H9 (cell line): ENCODE results near the gene ASTL. TPM values are rescaled to one million over a fixed set of nuclear protein-coding genes. Genes with fewer than 3 reads are reported as not detected.

Experiments
- DNase-seq: peaks from one replicate; pipeline ENCODE4 v3.0.0-alpha.2; 2017
- H2AFZ ChIP-seq: one replicate; pipeline ENCODE4 v1.6.1; 2013; ENCODE audit warnings: mild to moderate bottlenecking, low read length, control low read depth, moderate library complexity
- H2AK5ac ChIP-seq: 2 replicates; pipeline ENCODE4 v1.6.1; 2013; ENCODE audit warnings: low read length, control low read depth, mixed read lengths; ENCODE audit not compliant: insufficient read length
- H2BK120ac ChIP-seq: one replicate; pipeline ENCODE4 v1.6.1; 2013; ENCODE audit warnings: low read depth, mild to moderate bottlenecking, low read length, control low read depth, inconsistent platforms; ENCODE audit not compliant: poor library complexity, severe bottlenecking
- H2BK12ac ChIP-seq: 2 replicates; pipeline ENCODE4 v1.6.1; 2013; ENCODE audit warnings: low read length, control low read depth, mixed read lengths, low read depth; ENCODE audit not compliant: insufficient read length
- H2BK15ac ChIP-seq: 2 replicates; pipeline ENCODE4 v1.6.1; 2013; ENCODE audit warnings: low read depth, low read length, control low read depth
- H2BK20ac ChIP-seq: one replicate; pipeline ENCODE4 v1.6.1; 2013; ENCODE audit warnings: low read depth, mild to moderate bottlenecking, low read length, control low read depth, inconsistent platforms; ENCODE audit not compliant: poor library complexity, severe bottlenecking
- H2BK5ac ChIP-seq: 2 replicates; pipeline ENCODE4 v1.6.1; 2013; ENCODE audit warnings: low read length, control low read depth, mixed read lengths; ENCODE audit not compliant: insufficient read length
- H3K14ac ChIP-seq: 2 replicates; pipeline ENCODE4 v1.6.1; 2013; ENCODE audit warnings: low read length, control low read depth; ENCODE audit not compliant: insufficient read depth
- H3K18ac ChIP-seq: 2 replicates; pipeline ENCODE4 v1.6.1; 2013; ENCODE audit warnings: low read depth, mild to moderate bottlenecking, mixed read lengths, low read length, control low read depth; ENCODE audit not compliant: insufficient read length
- H3K23ac ChIP-seq: 2 replicates; pipeline ENCODE4 v1.6.1; 2013; ENCODE audit warnings: low read length, control low read depth, mixed read lengths, low read depth; ENCODE audit not compliant: insufficient read length
- H3K23me2 ChIP-seq: 2 replicates; pipeline ENCODE4 v1.6.1; 2013; ENCODE audit warnings: low read depth, mild to moderate bottlenecking, mixed read lengths, low read length, control low read depth; ENCODE audit not compliant: insufficient read length, poor library complexity, severe bottlenecking
- H3K27ac ChIP-seq: 2 replicates; pipeline ENCODE4 v1.5.1; 2013; ENCODE audit warnings: low read length, control low read depth, mixed read lengths, low read depth; ENCODE audit not compliant: insufficient read length
- H3K27me3 ChIP-seq: 2 replicates; pipeline ENCODE4 v1.6.1; 2013; ENCODE audit warnings: low read length, control low read depth, inconsistent platforms; ENCODE audit not compliant: insufficient read depth
- H3K4ac ChIP-seq: 2 replicates; pipeline ENCODE4 v1.6.1; 2013; ENCODE audit warnings: low read depth, mild to moderate bottlenecking, control low read depth, inconsistent platforms, low read length, moderate library complexity
- H3K4me1 ChIP-seq: 2 replicates; pipeline ENCODE4 v1.6.1; 2013; ENCODE audit warnings: low read length, control low read depth, inconsistent platforms; ENCODE audit not compliant: insufficient read depth
- H3K4me2 ChIP-seq: 2 replicates; pipeline ENCODE4 v1.6.1; 2013; ENCODE audit warnings: low read length, control low read depth, mixed read lengths; ENCODE audit not compliant: insufficient read length, insufficient read depth
- H3K56ac ChIP-seq: 2 replicates; pipeline ENCODE4 v1.6.1; 2013; ENCODE audit warnings: low read depth, mild to moderate bottlenecking, mixed read lengths, low read length, control low read depth; ENCODE audit not compliant: insufficient read length
- H3K79me1 ChIP-seq: 2 replicates; pipeline ENCODE4 v1.6.1; 2013; ENCODE audit warnings: low read depth, mild to moderate bottlenecking, moderate library complexity, low read length, control low read depth, inconsistent platforms; ENCODE audit not compliant: insufficient read depth, poor library complexity, severe bottlenecking
- H3K79me2 ChIP-seq: 2 replicates; pipeline ENCODE4 v1.6.1; 2013; ENCODE audit warnings: low read length, control low read depth, inconsistent platforms; ENCODE audit not compliant: insufficient read depth
- H3K9ac ChIP-seq: 2 replicates; pipeline ENCODE4 v1.6.1; 2013; ENCODE audit warnings: low read length, control low read depth, mixed read lengths; ENCODE audit not compliant: insufficient read length; ENCODE audit errors: extremely low read depth
- H3K9me3 ChIP-seq: one replicate; pipeline ENCODE4 v1.6.1; 2013; ENCODE audit warnings: low read depth, low read length, inconsistent platforms; ENCODE audit not compliant: control insufficient read depth
- H3T11ph ChIP-seq: one replicate; pipeline ENCODE4 v1.6.1; 2013; ENCODE audit warnings: mild to moderate bottlenecking, low read length, control low read depth, inconsistent platforms
- H4K20me1 ChIP-seq: one replicate; pipeline ENCODE4 v1.6.1; 2013; ENCODE audit not compliant: control insufficient read depth, insufficient read length, insufficient read depth
- H4K5ac ChIP-seq: 2 replicates; pipeline ENCODE4 v1.6.1; 2013; ENCODE audit warnings: low read depth, mild to moderate bottlenecking, mixed read lengths, low read length, control low read depth; ENCODE audit not compliant: insufficient read length
- H4K8ac ChIP-seq: replicated peaks from 2 replicates; pipeline ENCODE4 v1.6.1; 2013; ENCODE audit warnings: low read length, control low read depth, mixed read lengths, low read depth; ENCODE audit not compliant: insufficient read length
- H4K91ac ChIP-seq: 2 replicates; pipeline ENCODE4 v1.6.1; 2013; ENCODE audit warnings: low read depth, mild to moderate bottlenecking, moderate library complexity, mixed read lengths, low read length, control low read depth; ENCODE audit not compliant: insufficient read length
- H3K27ac Mint-ChIP-seq, 3 experiments: 2 replicates in 2 of 3; 3 replicates in 1 of 3; pipeline ENCODE4 v1.8.0; 2020 to 2021; ENCODE audit warnings: mixed read lengths in 3 of 3, mild to moderate bottlenecking in 1 of 3, moderate library complexity in 1 of 3
- H3K27me3 Mint-ChIP-seq: 2 replicates; pipeline ENCODE4 v1.8.0; 2021; ENCODE audit warnings: low read depth, mild to moderate bottlenecking, moderate library complexity, mixed read lengths
- H3K36me3 Mint-ChIP-seq, 3 experiments: 2 replicates in 2 of 3; 3 replicates in 1 of 3; pipeline ENCODE4 v1.8.0; 2020 to 2021; ENCODE audit warnings: low read depth in 3 of 3, mixed read lengths in 3 of 3; ENCODE audit not compliant: insufficient read depth in 1 of 3
- H3K4me1 Mint-ChIP-seq, 2 experiments: 2 replicates each; pipeline ENCODE4 v1.8.0; 2020; ENCODE audit warnings: mixed read lengths in 2 of 2
- H3K4me3 Mint-ChIP-seq, 2 experiments: 2 replicates in 1 of 2; 3 replicates in 1 of 2; pipeline ENCODE4 v1.8.0; 2020 to 2021; ENCODE audit warnings: mild to moderate bottlenecking in 2 of 2, mixed read lengths in 2 of 2, moderate library complexity in 1 of 2
- H3K9me3 Mint-ChIP-seq, 2 experiments: 2 replicates in 1 of 2; 3 replicates in 1 of 2; pipeline ENCODE4 v1.8.0; 2020; ENCODE audit warnings: mild to moderate bottlenecking in 2 of 2, mixed read lengths in 2 of 2, moderate library complexity in 1 of 2
- CTCF ChIP-seq: fragments of 200-600 bp; sonication (generic); conservative IDR thresholded peaks from 3 replicates; pipeline ENCODE4 v1.8.0; 2021; ENCODE audit warnings: antibody characterized with exemption, mild to moderate bottlenecking
- WGBS: extraction: QIAGEN DNeasy Blood & Tissue Kit; methylation state at CpG from one replicate; pipeline ENCODE4 v1.1.7; 2013; ENCODE audit warnings: missing lambda C conversion rate, low lambda C conversion rate, mixed read lengths; ENCODE audit not compliant: insufficient read length; ENCODE audit errors: extremely low coverage; 5-methylcytosine and 5-hydroxymethylcytosine counted together
- total RNA-seq: library from RNA; stranded (reverse); gene quantifications from 2 replicates; pipeline ENCODE4 v1.2.1, GENCODE V29; 2021

Gene ASTL
- total RNA-seq, 1 experiment from 2014 or later = 0.81 TPM

DNA sequence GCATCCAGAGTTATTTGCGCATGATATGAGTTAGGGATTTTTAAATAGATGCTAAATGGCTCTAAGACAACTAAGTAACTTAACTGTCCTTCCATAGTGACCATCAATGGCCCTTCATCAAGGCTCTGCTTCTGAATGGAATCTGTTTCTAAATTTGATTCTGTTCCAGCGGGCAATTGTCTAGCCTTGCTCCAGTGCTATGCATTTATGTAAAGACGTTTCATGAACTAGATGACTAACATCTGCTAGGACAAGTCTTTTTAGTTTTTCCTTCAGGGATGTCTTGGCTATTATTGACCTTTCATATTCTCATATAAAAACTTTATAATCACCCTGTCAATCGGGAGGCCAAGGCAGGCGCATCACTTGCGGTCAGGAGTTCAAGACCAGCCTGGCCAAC is 9.8 kb downstream of the ASTL start:
- no peaks in the 10 kb centered on the region for H3K79me2 ChIP-seq
- no peaks in the 10 kb centered on the region for H3K4me1 ChIP-seq
- H2BK15ac ChIP-seq = no peak overlapping the region
- no peak overlapping the region for H4K5ac ChIP-seq
- no peak overlapping the region for H4K91ac ChIP-seq
- H4K8ac ChIP-seq = no peak overlapping the region
- H2BK12ac ChIP-seq = no peak overlapping the region
- H3K27ac Mint-ChIP-seq = no peak overlapping the region
- H2BK120ac ChIP-seq = no peak overlapping the region
- no peaks in the 10 kb centered on the region for H3K4me1 Mint-ChIP-seq
- no peak overlapping the region for H2BK5ac ChIP-seq
- no peak overlapping the region for H3K56ac ChIP-seq
- no peaks in the 10 kb centered on the region for H3K36me3 Mint-ChIP-seq
- no peak overlapping the region for H3K4ac ChIP-seq
- H3K9me3 Mint-ChIP-seq = no peaks in the 10 kb centered on the region
- H3K4me2 ChIP-seq = no peak overlapping the region
- no peaks in the 10 kb centered on the region for H3K23me2 ChIP-seq
- no peak for TF ChIP-seq CTCF
- no peak overlapping the region for H3K27ac ChIP-seq
- H3K4me3 Mint-ChIP-seq = no peak overlapping the region
- peaks cover 19% of the 10 kb centered on the region for H3K27me3 Mint-ChIP-seq
- no peak overlapping the region for H2AFZ ChIP-seq
- H3T11ph ChIP-seq = no peak overlapping the region
- DNase-seq = no peak
- no peaks in the 10 kb centered on the region for H3K27me3 ChIP-seq
- no peak overlapping the region for H3K23ac ChIP-seq
- H2BK20ac ChIP-seq = no peak overlapping the region
- no CpG with 5 or more reads among the region's 6 CpGs for WGBS
- H3K18ac ChIP-seq = no peak overlapping the region
- H4K20me1 ChIP-seq = no peaks in the 10 kb centered on the region
- H3K14ac ChIP-seq = no peak overlapping the region
- no peaks in the 10 kb centered on the region for H3K79me1 ChIP-seq
- no peaks in the 10 kb centered on the region for H3K9me3 ChIP-seq
- H2AK5ac ChIP-seq = no peak overlapping the region
- no peak overlapping the region for H3K9ac ChIP-seq
